ENCODE data around the gene TTC23L. TPM values are rescaled to one million over a fixed set of nuclear protein-coding genes. Genes with fewer than 3 reads are reported as not detected.

TTC23L gene
- total and polyA plus RNA-seq, 7 donors: 0.05 TPM; not detected in 6

GRCh38 chr5:34802834-34803563 lies 36.0 kb upstream of the TTC23L start:
- Histone ChIP-seq H3K9me3 (no peaks in the 10 kb centered on the region), H3K4me1 (no peaks in the 10 kb centered on the region), H3K27me3 (ENCODE audit: insufficient read depth in 3 of 3, low read length in 2 of 3) (no peaks in the 10 kb centered on the region), H3K4me3 (no peak overlapping the region), H3K36me3 (ENCODE audit: insufficient read depth in 1 of 2, low read depth in 1 of 2) (no peaks in the 10 kb centered on the region), H3K27ac (no peak overlapping the region)
- 92 to 98% (median 97%) methylated on average over 9 of the region's 9 CpGs for WGBS, 3 donors
- TF ChIP-seq CTCF (IDR thresholded peaks at IDR 0.05): no peak
- ATAC-seq (no peak), DNase-seq (no peak)
- intact Hi-C loops (cut with DNase I): no loop called here

GRCh38 chr5:34803974-34804732 lies 34.8 kb upstream of the TTC23L start:
- ATAC-seq (no peak), DNase-seq (no peak)
- Histone ChIP-seq H3K36me3 (ENCODE audit: insufficient read depth in 1 of 2, low read depth in 1 of 2) (no peaks in the 10 kb centered on the region), H3K4me3 (no peak overlapping the region), H3K9me3 (no peaks in the 10 kb centered on the region), H3K27me3 (ENCODE audit: insufficient read depth in 3 of 3, low read length in 2 of 3) (no peaks in the 10 kb centered on the region), H3K27ac (no peak overlapping the region), H3K4me1 (no peaks in the 10 kb centered on the region)
- TF ChIP-seq CTCF (IDR thresholded peaks at IDR 0.05): no peak
- WGBS, 3 donors: 83 to 89% (median 89%) methylated on average over 4 of the region's 4 CpGs
- intact Hi-C loops (cut with DNase I): no loop called here

GRCh38 chr5:34804913-34805312 lies 34.1 kb upstream of the TTC23L start:
- 43 to 70% (median 51%) methylated on average over 5 of the region's 5 CpGs for WGBS, 3 donors
- no peak for ATAC-seq
- H3K27me3 ChIP-seq (ENCODE audit: insufficient read depth in 3 of 3, low read length in 2 of 3): no peaks in the 10 kb centered on the region
- H3K36me3 ChIP-seq (ENCODE audit: insufficient read depth in 1 of 2, low read depth in 1 of 2): no peaks in the 10 kb centered on the region
- H3K9me3 ChIP-seq: no peaks in the 10 kb centered on the region
- TF ChIP-seq CTCF (IDR thresholded peaks at IDR 0.05): no peak
- no peak overlapping the region for H3K4me3 ChIP-seq
- no peak for DNase-seq
- intact Hi-C loops (cut with DNase I): no loop called here
- no peaks in the 10 kb centered on the region for H3K4me1 ChIP-seq
- H3K27ac ChIP-seq: no peak overlapping the region

- no peak overlapping the region for H3K27ac ChIP-seq
- no peaks in the 10 kb centered on the region for H3K9me3 ChIP-seq
- no peak overlapping the region for H3K4me3 ChIP-seq
- TF ChIP-seq CTCF (IDR thresholded peaks at IDR 0.05): no peak
- DNase-seq (no peak), ATAC-seq (no peak)
- intact Hi-C loops (cut with DNase I): no loop called here
- no peaks in the 10 kb centered on the region for H3K36me3 ChIP-seq (ENCODE audit: insufficient read depth in 1 of 2, low read depth in 1 of 2)
- H3K27me3 ChIP-seq (ENCODE audit: insufficient read depth in 3 of 3, low read length in 2 of 3): no peaks in the 10 kb centered on the region
- 94 to 97% (median 97%) methylated on average over 6 of the region's 6 CpGs for WGBS, 3 donors
- no peaks in the 10 kb centered on the region for H3K4me1 ChIP-seq
These were observed 32.4 kb upstream of the TTC23L start for GRCh38 chr5:34806532-34806931.
